Brain microvascular endothelial cell (primary cell): ENCODE results near the gene SAE1.

Source experiments
- DNase-seq: peaks from one replicate; pipeline ENCODE4 v3.0.0-alpha.2; 2020
- H3K27ac ChIP-seq: fragments of 250-450 bp; sonication (Bioruptor Pico); 2 replicates; pipeline ENCODE4 v1.5.1; 2020; ENCODE audit warnings: mild to moderate bottlenecking, moderate library complexity
- H3K27me3 ChIP-seq: fragments of 250-450 bp; sonication (Bioruptor Pico); replicated peaks from 2 replicates; pipeline ENCODE4 v1.5.1; 2020; ENCODE audit warnings: mild to moderate bottlenecking
- H3K36me3 ChIP-seq: fragments of 250-450 bp; sonication (Bioruptor Pico); replicated peaks from 2 replicates; pipeline ENCODE4 v1.5.1; 2020; ENCODE audit warnings: mild to moderate bottlenecking
- H3K4me3 ChIP-seq: 2 replicates; pipeline ENCODE4 v1.5.1; 2011; ENCODE audit warnings: low read depth, mild to moderate bottlenecking, control low read depth, low read length, moderate library complexity
- in situ Hi-C: cut with HindIII; loops from 2 replicates; pipeline ENCODE4 v1.10.0; 2017; ENCODE audit warnings: low sequenced_read_pairs, low pct_ligation_motif_present
- TF ChIP-seq, protein P1 (sequence below): IDR thresholded peaks from 2 replicates; pipeline ENCODE4 v1.5.1; 2011; ENCODE audit warnings: low read depth, mild to moderate bottlenecking, moderate library complexity, low read length, control low read depth, inconsistent platforms; ENCODE audit errors: missing control alignments

Gene SAE1

DNA sequence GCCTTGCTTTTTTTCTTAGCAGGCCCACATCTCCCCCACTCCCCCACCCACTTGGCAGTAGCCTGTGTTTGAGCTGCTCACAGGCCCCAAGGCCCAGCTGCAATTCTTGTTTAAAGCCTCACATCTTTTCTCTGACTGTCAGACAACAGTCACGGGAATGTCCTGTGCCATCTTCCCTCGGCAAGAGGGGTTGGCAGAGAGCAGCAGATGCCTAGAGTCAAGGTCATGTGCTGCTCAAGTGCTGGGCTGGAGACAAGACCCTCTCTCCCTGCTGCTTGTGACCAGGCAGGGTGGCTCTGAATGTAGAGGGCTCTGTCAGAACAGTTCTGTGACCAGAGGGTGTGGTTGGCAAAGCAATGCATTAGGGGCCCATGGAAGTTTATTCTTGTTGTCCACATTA lies 53.0 kb downstream of the SAE1 start:
- H3K36me3 ChIP-seq: peaks cover 3% of the 10 kb centered on the region
- in situ Hi-C loops: no loop called here
- H3K27ac ChIP-seq: peak overlapping the region; percentile 87
- no peak overlapping the region for H3K4me3 ChIP-seq
- H3K27me3 ChIP-seq: no peaks in the 10 kb centered on the region
- no peak for DNase-seq
- TF ChIP-seq, protein P1, sequence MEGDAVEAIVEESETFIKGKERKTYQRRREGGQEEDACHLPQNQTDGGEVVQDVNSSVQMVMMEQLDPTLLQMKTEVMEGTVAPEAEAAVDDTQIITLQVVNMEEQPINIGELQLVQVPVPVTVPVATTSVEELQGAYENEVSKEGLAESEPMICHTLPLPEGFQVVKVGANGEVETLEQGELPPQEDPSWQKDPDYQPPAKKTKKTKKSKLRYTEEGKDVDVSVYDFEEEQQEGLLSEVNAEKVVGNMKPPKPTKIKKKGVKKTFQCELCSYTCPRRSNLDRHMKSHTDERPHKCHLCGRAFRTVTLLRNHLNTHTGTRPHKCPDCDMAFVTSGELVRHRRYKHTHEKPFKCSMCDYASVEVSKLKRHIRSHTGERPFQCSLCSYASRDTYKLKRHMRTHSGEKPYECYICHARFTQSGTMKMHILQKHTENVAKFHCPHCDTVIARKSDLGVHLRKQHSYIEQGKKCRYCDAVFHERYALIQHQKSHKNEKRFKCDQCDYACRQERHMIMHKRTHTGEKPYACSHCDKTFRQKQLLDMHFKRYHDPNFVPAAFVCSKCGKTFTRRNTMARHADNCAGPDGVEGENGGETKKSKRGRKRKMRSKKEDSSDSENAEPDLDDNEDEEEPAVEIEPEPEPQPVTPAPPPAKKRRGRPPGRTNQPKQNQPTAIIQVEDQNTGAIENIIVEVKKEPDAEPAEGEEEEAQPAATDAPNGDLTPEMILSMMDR: no peak

DNA sequence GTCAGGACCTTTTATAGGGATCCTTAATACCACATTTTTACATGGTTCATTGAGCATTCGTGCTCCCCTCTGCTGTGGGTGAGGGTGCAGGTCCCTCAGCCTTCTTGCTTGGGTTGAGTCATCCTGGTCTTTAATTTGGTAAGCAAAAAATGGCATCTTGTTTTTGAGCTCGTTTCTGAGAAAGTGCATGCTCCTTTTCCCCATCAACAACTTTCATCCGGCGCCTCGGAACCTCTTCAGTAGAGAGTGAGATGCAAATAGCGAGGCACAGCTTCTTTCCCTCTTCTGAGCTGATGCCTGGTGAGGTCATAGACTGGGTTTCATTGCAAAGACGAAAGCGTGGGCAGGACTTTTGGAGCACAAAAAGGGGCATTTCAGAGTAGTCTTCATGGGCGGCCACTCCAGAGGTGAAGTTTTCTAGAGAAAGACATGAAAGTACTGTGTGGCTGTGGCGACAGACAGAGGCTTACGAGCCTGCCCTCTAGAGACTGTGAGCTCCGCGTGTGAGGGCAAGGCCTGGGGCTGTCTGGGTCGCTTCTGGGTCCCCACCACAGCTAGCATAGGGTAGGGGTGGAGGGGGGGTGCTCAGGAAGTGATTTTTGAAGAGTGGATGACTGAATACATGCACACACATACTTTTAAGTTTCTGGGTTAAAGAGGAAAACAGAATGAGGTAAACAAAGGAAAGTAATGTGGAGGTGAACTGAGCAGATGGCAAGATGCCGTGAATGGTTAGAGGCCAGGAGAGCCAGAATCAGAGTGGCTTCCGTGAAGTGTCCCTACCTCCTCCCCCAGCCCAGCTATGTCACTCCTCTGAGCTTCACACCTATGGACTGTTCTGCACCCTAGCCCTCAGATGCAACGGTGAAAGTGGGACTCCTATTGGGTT lies 56.1 kb downstream of the SAE1 start:
- in situ Hi-C loops: no loop called here
- Histone ChIP-seq H3K4me3 (no peak overlapping the region), H3K27me3 (no peaks in the 10 kb centered on the region), H3K27ac (no peak overlapping the region), H3K36me3 (no peaks in the 10 kb centered on the region)
- TF ChIP-seq, protein P1: peak; percentile 17
- DNase-seq: no peak

DNA sequence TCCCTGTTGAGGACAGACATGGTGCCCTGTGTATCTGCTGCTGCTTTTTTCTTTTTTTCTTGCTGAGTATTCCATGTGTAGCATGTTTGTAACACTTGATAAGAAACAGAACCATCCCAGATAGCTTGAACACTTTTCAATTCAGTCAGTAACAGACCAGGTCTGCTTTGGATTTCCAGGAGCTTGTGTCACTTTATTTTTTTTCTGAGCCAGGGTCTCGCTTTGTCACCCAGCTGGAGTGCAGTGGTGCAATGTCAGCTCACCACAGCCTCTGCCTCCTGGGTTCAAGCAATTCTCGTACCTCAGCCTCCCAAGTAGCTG lies 56.7 kb downstream of the SAE1 start:
- Histone ChIP-seq H3K27me3 (no peaks in the 10 kb centered on the region), H3K27ac (no peak overlapping the region), H3K4me3 (no peak overlapping the region), H3K36me3 (no peaks in the 10 kb centered on the region)
- in situ Hi-C loops: no loop called here
- DNase-seq: no peak
- TF ChIP-seq, protein P1: no peak

DNA sequence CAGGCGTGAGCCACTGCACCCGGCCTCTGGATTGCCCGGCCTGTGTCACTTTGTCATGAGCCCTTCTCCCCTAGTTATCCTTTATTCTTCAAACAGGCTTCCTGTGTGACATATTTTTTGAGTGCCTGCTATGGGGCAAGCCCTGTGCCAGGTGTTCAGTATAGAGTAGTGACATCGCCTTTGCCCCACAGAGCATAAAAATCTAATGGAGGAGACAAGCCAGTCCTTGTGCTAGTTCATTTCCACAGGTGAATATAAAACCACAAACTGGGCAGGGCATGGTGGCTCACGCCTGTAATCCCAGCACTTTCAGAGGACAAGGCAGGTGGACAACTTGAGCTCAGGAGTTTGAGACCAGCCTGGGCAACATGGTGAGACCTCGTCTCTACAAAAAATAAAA lies 57.2 kb downstream of the SAE1 start:
- no peak for DNase-seq
- Histone ChIP-seq H3K4me3 (no peak overlapping the region), H3K27me3 (no peaks in the 10 kb centered on the region), H3K36me3 (no peaks in the 10 kb centered on the region), H3K27ac (no peak overlapping the region)
- TF ChIP-seq, protein P1: no peak
- in situ Hi-C loops: no loop called here

DNA sequence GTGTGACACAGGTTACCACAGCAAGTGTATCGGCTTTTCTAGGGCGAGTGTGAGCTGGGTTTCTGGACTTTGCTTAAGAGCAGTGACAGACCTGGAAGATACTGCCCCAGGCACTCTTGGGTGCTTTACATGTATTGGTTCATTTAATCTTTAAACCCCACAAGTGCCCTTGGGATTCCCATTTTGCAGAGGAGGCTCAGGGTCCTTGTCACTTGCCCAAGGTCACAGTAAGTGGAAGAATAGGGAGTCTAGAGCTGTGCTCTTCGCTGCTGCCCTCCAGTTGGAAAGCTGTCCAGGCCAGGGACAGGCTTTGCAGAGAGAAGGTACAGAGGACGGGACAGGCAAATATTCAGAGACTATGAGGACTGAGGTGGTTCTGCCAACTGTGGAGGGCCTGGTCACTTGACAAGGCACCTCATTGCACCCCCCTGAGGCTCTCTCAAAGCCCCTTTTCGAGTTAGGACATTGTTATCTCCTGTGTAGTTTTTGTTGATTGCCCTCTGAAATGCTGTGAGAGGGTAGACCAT lies 57.9 kb downstream of the SAE1 start:
- in situ Hi-C loops: no loop called here
- H3K27ac ChIP-seq: no peak overlapping the region

More for the DNA sequence above, 57.9 kb downstream of the SAE1 start:
- H3K4me3 ChIP-seq: no peak overlapping the region
- TF ChIP-seq, protein P1: no peak
- H3K27me3 ChIP-seq: no peaks in the 10 kb centered on the region
- DNase-seq: no peak
- H3K36me3 ChIP-seq: no peaks in the 10 kb centered on the region
